Measurements from ENCODE around the gene CST4.

The CST4 gene

DNA sequence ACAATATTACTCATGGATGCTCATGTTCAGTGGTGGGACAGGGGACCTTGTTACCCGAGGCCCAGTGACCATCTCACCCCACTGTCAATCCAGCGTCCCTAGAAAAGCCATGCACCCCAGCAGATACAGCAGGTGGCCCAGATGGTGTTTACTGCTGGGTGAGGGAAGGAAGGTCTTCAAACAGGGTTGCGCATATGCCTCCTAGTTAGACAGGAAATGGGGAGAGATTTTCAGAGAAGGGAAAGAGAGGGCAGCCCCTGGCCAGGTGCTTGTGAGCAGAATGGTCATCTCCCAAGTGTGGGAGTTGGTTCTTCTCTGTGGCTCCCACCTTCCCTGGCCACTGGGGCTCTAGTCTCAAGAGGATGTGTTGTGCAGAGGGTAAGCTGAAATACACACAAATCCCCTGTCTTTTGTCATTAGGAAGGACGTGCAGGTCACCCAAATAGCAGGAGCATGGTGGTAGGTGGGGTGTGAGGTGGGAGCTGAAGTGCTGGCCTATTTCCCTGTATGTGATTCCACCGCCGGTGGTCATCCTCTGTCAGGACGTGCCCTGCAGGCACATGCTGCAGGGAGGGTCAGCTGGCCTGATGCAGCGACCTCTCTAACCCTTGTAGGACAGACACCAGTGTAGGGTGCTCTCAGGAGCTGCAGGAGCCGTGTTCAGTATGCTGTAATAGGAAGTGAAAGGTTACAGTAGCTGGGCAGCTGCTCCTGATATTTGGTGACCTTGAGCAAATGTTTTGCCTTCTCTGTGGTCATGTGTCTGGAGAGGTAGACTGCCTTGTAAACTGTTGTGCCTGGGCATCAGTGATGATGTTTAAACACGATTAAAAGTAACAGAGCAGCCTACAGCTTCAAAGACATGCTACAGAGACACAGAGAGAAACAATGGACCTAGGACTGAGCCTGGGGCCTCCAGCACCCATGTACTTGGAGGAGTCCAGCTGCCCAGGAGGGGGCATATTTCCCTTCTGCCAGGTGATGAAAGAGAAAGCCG is 47.9 kb downstream of the CST4 start:
- no peak overlapping the region for H3K4me2 ChIP-seq (ENCODE audit: low read length)
- TF ChIP-seq EZH2phosphoT487 (IDR thresholded peaks at IDR 0.05; ENCODE audit: borderline replicate concordance, low read length), result no peak
- TF ChIP-seq, protein P1, sequence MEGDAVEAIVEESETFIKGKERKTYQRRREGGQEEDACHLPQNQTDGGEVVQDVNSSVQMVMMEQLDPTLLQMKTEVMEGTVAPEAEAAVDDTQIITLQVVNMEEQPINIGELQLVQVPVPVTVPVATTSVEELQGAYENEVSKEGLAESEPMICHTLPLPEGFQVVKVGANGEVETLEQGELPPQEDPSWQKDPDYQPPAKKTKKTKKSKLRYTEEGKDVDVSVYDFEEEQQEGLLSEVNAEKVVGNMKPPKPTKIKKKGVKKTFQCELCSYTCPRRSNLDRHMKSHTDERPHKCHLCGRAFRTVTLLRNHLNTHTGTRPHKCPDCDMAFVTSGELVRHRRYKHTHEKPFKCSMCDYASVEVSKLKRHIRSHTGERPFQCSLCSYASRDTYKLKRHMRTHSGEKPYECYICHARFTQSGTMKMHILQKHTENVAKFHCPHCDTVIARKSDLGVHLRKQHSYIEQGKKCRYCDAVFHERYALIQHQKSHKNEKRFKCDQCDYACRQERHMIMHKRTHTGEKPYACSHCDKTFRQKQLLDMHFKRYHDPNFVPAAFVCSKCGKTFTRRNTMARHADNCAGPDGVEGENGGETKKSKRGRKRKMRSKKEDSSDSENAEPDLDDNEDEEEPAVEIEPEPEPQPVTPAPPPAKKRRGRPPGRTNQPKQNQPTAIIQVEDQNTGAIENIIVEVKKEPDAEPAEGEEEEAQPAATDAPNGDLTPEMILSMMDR (IDR thresholded peaks at IDR 0.05; ENCODE audit: low read depth, low read length, poor library complexity, severe bottlenecking), result no peak
- no peaks in the 10 kb centered on the region for H3K9me2 ChIP-seq (replicated peaks; ENCODE audit: control insufficient read depth, low read length)

DNA sequence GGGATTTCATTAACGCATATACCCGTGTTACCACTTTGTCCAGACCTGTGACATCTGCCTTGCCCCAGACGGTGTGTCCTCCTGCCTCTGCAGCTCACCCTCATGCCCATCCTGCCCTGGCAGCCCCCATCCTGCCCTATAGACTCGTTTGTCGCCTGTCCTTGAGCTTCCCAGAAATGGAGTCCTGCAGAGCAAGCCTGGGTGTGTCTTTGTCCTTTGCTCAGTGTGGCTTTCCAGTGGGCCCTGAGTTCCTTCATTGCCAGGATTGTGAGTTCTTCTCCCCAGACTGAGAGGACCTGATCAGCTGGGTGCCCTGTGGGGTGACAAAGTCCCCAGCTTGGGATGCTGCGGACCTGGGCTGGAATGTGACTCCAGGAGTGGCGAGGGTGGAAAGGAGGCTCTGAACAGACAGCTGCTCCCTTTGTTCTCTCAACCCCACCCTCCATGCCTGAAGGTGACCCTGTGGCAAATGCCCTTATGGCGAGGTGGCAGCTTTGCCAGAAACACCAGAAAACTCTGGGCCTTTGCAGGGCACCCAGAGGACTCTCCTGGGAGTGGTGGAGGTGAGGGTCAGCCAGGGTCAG is 48.7 kb downstream of the CST4 start:
- TF ChIP-seq, protein P1 (IDR thresholded peaks at IDR 0.05; ENCODE audit: low read depth, low read length, poor library complexity, severe bottlenecking), result no peak
- TF ChIP-seq EZH2phosphoT487 (IDR thresholded peaks at IDR 0.05; ENCODE audit: borderline replicate concordance, low read length), result no peak
- H3K4me1 ChIP-seq (ENCODE audit: control insufficient read depth, low read length), result no peaks in the 10 kb centered on the region
- H3K27ac ChIP-seq (ENCODE audit: low read depth, low read length), result no peak overlapping the region

More for the DNA sequence above, 47.9 kb downstream of the CST4 start:
- H3K36me3 ChIP-seq (ENCODE audit: control insufficient read depth, low read length), result no peaks in the 10 kb centered on the region
- H3F3A ChIP-seq (ENCODE audit: control insufficient read depth, insufficient read depth), result no peaks in the 10 kb centered on the region
- H4K20me1 ChIP-seq (ENCODE audit: control insufficient read depth, insufficient read depth, low read depth, low read length), result no peaks in the 10 kb centered on the region
- no peak overlapping the region for H3K27ac ChIP-seq (ENCODE audit: low read depth, low read length)
- no peaks in the 10 kb centered on the region for H3K4me1 ChIP-seq (ENCODE audit: control insufficient read depth, low read length)
- H3K79me2 ChIP-seq (ENCODE audit: control insufficient read depth, low read length), result no peaks in the 10 kb centered on the region
- no peaks in the 10 kb centered on the region for H3K9me3 ChIP-seq (ENCODE audit: control insufficient read depth, insufficient read depth, low read length)
- no peaks in the 10 kb centered on the region for H3K27me3 ChIP-seq (ENCODE audit: control insufficient read depth, low read length)
- no peak overlapping the region for H3K4me3 ChIP-seq (ENCODE audit: low read length)

DNA sequence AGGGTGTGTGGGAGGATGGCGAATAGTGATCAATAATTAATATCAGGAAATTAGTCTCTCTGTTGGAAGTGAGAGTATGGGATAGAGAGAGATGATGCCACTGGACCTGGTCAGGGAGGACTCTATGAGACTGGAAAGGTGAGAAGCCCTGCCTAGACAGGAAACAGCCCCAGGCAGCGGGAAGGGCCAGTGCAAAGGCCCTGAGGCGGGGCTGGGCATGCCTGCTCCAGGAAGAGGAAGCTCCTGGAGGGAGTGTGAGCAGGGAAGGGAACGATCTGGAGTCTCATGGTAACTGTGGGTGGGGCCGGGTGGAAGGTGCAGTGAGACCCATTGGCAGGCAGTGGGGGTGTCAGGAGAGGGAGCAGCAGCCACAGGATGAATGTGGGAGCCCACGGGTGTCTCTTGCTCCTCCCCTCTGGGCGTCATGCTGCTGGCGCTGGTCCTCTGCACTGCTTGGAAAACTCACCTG is 49.3 kb downstream of the CST4 start:
- H3K79me2 ChIP-seq (ENCODE audit: control insufficient read depth, low read length), result no peaks in the 10 kb centered on the region
- H3K27me3 ChIP-seq (ENCODE audit: control insufficient read depth, low read length), result no peaks in the 10 kb centered on the region
- H3F3A ChIP-seq (ENCODE audit: control insufficient read depth, insufficient read depth), result no peaks in the 10 kb centered on the region
- no peak overlapping the region for H3K4me2 ChIP-seq (ENCODE audit: low read length)
- no peak overlapping the region for H3K27ac ChIP-seq (ENCODE audit: low read depth, low read length)
- no peaks in the 10 kb centered on the region for H3K9me3 ChIP-seq (ENCODE audit: control insufficient read depth, insufficient read depth, low read length)
- H3K36me3 ChIP-seq (ENCODE audit: control insufficient read depth, low read length), result no peaks in the 10 kb centered on the region
- H3K9me2 ChIP-seq (replicated peaks; ENCODE audit: control insufficient read depth, low read length), result no peaks in the 10 kb centered on the region
- TF ChIP-seq, protein P1 (IDR thresholded peaks at IDR 0.05; ENCODE audit: low read depth, low read length, poor library complexity, severe bottlenecking), result no peak
- no peak for TF ChIP-seq EZH2phosphoT487 (IDR thresholded peaks at IDR 0.05; ENCODE audit: borderline replicate concordance, low read length)
- H3K4me3 ChIP-seq (ENCODE audit: low read length), result no peak overlapping the region
- no peaks in the 10 kb centered on the region for H4K20me1 ChIP-seq (ENCODE audit: control insufficient read depth, insufficient read depth, low read depth, low read length)
- no peaks in the 10 kb centered on the region for H3K4me1 ChIP-seq (ENCODE audit: control insufficient read depth, low read length)

More for the DNA sequence above, 48.7 kb downstream of the CST4 start:
- H3F3A ChIP-seq (ENCODE audit: control insufficient read depth, insufficient read depth), result no peaks in the 10 kb centered on the region
- no peak overlapping the region for H3K4me2 ChIP-seq (ENCODE audit: low read length)
- H3K9me2 ChIP-seq (replicated peaks; ENCODE audit: control insufficient read depth, low read length), result no peaks in the 10 kb centered on the region
- H4K20me1 ChIP-seq (ENCODE audit: control insufficient read depth, insufficient read depth, low read depth, low read length), result no peaks in the 10 kb centered on the region
- no peaks in the 10 kb centered on the region for H3K27me3 ChIP-seq (ENCODE audit: control insufficient read depth, low read length)
- H3K9me3 ChIP-seq (ENCODE audit: control insufficient read depth, insufficient read depth, low read length), result no peaks in the 10 kb centered on the region
- no peaks in the 10 kb centered on the region for H3K36me3 ChIP-seq (ENCODE audit: control insufficient read depth, low read length)
- no peak overlapping the region for H3K4me3 ChIP-seq (ENCODE audit: low read length)
- no peaks in the 10 kb centered on the region for H3K79me2 ChIP-seq (ENCODE audit: control insufficient read depth, low read length)
